Stimulated activated CD4-positive, alpha-beta T cell treated with anti-CD3 and anti-CD28 coated beads, Interleukin-4, amount 100 ng/mL, for 1 hour (primary cell): Measurements from ENCODE around the gene TMPRSS13.
"Not testable (repeated sequence)": the region's sequence is repeated elsewhere in the genome, so short reads cannot be mapped to it uniquely, and the experiment has no call there.

Experiments used
- DNase-seq: peaks from one replicate; pipeline ENCODE4 v3.0.0-alpha.2; 2020

Gene TMPRSS13

DNA sequence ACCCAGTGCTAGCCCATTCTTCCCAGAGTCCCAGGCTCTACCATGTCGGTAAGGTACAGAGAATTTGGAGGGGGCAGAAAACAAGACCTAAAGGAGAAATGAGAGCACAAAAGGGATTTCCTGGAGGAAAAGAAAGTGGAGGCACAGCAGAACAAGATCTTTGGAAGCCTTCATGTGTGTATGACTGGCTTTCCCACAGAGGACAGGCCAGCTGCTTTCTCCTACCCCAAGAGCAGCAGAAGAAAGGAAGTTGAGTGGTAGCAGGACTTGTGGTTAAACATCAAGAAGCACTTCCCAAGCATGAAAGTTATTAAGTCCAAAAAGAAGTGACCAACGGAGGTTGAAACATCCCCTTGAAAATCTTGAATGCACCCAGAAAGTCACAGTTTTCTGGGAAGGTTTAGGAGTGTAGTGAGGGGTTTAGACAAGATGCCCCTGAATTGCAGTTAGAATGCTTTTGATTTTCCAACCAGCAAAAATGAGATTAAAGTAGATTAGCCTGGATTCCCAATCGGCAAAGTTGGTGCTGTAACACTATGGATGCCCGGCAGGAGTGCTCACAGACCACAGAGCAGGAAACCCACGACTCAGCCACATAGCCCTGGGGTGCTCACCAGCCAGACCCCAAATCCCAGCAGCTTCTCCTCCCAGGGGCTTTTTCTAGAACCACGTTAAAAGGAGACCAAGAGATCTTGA lies 608 bp downstream of the TMPRSS13 start:
- no peak for DNase-seq

DNA sequence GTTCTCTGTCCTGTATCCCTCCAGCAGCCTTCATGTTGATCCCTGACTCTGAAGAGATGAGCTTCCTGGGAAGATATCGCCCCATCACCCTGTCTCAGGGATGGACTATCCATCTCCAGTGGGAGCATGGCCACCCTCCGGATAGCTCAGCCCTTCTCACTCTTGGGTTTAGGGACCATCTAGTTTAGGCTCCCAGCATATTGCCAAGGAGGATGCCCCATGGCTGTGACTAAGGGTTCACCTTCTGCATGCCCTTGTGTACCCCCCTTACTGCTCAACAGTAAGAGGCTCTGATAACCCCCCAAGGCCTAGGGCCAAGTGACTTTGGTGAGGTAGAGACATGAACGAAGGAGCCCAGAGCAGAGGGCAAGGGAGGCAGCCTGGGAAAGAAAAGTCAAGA lies 1.3 kb downstream of the TMPRSS13 start:
- no peak for DNase-seq

DNA sequence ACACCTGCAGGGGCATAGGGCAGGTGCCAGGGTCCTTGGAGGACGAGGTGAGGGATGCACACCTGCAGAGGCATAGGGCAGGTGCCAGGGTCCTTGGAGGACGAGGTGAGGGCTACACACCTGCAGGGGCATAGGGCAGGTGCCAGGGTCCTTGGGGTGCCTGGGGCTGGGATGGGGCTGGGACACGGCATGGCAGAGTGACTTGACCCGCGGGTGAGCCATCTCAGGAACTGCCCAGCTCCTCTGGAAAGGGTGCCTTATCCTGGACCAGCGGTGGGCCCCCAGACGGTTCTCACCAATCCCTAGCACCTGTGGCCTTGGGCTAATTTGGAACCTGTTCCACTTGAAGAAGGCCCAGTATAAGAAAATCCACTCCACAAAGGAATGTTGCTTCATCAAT lies 3.0 kb downstream of the TMPRSS13 start:
- not testable (repeated sequence) for DNase-seq

DNA sequence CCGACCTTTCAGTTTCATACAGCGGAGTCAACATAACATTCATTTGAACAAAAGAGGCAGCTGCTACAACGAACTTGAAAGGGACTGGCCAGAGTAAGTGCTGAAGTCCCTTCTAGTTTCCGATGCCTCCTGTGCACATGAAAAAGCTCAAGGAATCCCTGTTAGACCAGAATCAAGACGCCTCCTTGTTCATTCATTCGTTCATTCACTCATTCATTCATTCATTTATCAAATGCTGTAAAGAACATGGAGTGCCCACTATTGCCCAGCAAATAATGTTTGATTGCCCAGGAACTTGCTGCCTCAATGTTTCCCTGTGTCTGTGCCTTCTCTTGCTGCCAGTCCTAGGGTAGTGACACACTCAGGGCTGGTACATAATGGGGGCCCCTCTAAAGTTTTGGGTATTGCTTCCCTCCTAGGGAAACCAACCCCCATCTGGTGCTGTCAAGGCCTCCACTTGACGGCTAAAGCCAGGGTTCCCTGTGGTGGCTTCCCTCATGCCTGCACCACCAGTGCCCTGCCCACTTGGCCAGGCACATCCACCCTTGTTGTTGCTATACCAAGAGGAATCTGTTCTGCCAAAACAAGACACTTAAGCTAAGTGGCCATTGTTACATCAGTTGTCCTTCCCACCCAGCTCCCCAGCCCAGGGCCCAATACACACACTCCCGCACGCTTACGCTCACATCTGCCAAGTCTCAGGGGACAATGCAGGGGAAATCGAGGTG lies 3.8 kb downstream of the TMPRSS13 start:
- no peak for DNase-seq

DNA sequence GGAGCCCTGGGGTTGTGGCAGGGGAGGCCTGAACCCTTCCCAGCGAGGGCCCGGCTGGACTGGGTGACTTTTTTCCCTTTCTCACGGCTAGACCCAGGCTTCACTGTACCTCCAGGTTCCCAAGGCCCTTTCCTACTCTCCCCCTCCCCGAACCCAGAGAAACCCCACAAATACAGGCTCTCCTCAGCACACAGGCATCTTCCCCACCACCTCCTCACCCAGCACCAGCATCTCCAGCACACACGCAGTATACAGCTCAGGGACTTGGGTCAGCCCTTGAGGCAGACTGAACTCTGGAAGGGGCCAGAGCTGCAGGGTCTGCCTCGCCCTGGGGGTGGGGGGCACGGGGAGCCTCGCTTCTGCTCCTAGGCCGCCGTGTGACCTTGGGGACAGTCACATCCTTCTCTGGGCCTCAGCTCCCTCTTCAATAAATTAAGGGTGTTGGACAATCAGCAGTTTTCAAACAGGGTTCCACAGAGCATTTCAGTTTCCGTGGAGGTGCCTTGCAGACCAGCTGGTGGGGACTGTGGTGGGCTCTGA lies 4.5 kb downstream of the TMPRSS13 start:
- no peak for DNase-seq

DNA sequence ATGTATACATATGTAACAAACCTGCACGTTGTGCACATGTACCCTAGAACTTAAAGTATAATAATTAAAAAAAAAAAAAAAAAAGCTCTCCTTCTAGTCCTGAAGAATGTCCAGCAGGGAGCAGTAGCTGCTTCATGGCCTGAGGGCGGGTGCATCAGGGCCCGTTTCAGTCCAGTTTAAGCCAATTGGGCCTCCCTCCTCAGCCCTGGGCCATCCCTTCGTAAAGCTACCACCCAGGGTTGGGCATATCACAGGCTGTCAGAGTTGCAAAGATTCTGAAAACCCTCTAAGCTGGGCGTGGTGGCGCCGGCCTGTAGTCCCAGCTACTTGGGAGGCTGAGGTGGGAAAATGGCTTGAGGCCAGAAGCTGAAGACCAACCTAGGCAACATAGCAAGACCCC lies 5.4 kb downstream of the TMPRSS13 start:
- no peak for DNase-seq

DNA sequence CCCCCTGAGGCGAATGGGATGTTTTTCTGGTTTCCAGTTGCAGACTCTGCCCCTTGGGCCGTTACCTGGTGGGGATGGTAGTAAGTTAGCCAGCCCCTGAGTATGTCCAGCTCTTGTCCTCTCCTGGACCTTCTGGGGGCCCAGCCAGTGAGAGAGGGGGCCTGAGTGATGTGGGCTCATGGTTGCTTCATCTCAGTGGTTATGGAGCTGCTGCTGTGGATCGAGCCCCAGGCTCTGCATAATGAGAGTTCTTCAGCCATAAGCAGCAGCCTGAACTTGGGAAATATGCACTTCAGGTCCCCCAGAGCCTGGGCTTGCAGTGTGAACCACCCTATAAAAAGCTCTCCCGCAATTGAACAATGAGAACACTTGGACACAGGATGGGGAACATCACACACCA lies 5.9 kb downstream of the TMPRSS13 start:
- no peak for DNase-seq

DNA sequence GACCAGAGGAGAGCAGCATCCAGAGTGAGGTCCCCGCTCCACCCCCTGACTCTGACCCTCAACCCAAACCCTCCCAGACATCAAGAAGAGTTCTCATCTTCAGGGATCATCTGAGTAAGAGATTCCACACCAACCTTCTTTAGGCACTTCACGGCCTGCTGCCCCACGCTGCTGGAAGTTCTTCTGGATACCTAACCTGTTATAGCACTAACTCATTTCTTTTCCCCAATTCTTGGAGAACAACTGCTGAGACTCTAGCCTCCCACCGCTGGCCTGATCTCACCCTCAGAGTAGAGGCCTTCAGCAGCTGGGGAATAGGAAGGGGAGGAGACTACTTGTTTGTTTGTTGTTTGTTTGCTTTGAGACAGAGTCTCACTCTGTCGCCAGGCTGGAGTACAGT lies 7.3 kb downstream of the TMPRSS13 start:
- DNase-seq: no peak

DNA sequence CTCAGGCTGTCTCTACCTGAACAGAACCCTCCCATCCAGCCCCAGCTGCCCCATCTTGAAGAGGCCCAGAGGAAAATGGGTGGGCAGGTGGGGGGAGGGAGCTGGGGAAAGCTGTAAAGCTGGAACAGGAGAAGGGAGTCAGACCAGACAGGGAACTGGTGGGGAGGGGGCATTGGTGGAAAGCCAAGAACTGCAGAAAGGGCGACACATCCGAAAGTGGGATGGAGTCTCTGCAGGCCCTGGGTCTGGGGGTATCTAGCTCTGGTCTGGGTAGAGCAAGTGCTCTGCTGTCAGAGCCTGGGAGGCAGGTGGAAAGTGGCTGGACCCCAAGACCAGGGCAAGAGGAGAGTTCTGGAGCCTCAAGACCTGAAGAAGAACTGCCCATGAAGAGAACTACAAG lies 7.7 kb downstream of the TMPRSS13 start:
- no peak for DNase-seq

DNA sequence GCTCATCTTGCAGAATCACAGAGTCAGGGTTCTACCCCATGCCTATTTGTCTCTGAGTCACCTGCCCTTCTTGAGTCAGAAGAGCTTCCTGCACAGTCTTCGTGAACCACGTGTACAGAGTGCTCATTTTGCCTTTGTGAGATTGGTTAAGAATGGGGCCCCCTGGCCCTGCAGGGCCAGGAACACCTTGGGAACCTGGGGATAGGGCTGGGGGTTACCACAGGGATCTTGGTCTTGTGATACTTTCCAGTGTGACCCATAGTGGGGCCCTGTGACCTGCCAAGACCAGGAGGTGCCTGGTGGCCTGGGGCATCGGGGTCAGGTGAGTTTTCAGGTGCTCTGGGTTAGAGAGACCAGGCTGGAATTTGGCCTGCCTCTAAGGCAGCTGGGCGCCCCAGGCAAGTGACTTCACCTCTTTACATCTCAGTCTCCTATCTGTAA lies 9.4 kb downstream of the TMPRSS13 start:
- no peak for DNase-seq

DNA sequence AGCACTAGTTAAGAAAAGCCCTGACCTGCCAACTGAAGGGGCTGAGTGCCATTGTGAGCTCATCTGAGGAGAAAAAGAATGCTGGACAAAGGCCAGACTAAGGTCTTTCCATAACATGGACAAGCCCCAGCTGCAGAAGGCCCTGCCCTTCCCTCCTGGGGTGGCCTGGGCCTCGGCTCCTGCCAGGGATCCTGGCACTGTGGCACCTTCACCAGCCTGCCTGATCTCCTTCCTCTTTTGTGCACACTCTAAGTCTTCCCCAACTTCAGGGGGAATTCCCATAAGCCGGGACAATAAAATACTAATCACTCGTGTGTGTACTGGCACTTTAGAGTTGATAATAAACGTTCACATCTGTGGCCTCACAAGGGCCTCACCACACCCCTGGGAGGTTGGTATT lies 9.9 kb downstream of the TMPRSS13 start:
- DNase-seq: no peak

DNA sequence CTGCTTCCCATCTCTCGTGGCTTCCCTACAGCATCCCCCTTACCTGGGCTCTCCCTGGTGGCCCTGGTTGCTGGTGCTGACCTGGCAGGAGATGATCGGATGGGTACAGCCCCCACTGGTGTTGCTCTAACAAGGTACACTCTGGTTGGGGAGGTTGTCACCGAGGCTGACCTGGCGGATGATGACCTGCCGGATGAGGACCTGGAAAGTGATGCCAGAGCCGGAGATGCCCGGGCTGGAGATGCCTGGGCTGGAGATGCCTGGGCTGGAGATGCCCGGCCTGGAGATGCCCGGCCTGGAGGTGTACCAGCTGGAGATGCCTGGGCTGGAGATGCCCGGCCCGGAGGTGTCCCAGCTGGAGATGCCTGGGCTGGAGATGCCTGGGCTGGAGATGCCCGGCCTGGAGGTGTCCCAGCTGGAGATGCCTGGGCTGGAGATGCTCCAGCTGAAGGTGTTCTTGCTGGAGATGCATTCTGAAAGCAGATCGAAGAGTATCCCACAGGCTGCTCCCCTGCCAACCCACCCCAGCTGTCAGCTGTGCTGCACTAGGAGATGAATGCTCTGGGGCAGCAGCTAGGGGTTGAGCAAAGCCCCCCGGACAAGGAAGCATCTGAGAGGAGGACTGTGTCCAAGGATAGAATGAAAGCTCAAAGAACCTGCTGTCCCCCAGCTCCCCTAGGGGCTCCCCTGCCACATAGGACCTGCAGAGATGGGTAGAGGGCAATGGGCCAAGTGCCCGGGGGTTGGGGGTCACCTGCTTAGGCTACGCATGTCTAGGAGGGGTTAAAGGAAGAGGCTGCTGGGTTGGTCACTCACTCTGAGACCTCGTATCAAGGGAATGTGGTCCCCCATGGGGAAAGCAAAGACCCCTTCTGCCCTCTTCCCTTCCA lies 10.6 kb downstream of the TMPRSS13 start:
- DNase-seq: no peak

DNA sequence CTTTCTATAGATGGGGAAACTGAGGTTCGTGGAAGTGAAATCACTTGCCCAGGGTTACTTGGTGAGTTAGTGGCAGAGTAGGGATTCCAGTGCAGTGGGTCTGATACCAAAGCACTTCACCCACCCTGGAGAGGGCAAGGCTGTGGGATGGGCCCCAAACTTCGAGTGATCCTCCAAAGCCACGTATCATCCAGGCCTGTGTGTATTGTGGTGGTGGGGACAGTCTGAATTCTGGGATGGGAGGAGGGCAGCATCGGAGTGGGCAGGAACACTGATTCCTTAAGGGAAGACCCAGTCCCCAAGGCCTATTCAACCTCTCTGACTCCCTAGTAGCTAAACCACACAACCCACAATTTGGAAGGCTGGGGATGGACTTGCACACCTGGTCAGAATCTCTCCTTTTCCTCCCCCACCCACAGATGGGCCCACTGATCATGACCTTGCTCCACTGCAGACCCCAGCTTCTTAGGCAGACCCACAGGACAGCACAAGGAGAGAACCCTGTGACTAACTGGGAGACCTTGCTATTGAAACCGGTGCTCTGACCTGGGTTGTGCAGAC lies 11.5 kb downstream of the TMPRSS13 start:
- DNase-seq: no peak

DNA sequence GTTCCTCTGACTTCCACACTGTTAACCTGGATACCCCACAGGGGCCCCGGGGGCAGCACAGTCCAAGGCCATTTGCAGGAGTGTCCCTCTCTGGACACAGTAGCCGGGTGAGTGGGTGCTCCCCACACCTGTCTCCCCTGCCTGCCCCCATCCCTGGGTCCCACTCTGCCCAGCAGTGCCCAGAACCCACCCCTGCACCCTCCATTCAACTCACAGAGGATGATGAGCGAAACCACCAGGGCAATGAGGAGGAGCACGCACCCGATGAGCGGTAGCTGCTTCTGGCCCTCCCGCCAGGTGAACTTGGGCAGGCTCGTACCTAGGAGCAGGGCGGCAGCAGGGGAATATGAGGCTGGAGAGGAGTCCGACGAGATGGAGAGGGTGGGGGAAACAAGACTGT lies 12.2 kb downstream of the TMPRSS13 start:
- DNase-seq: no peak

DNA sequence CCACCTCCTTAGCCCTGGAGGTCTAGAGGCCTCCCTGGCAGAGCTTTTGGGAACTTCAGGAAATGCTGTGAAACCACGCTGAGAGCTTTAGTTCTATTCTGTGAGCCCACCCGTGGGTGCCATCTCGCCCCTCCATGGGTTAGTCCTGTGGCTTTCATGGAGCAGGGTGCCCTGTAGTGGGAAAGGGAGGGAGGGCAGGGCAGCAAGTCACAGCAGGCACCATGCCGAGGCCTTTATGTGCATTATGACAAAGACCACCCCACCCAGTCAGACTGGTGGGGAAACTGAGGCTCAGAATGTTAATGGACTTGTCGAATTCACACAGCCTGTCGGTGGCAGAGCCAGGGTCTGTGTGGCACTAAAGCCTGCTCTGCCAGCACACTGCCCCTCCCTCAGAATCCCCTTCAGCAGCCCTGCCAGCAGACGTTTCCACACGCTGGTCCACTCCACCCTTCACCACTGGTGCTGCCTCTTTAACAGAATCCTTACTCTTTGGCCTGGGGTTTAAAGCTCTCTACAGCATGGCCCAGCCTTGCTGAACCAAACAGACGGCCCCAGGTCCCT lies 13.4 kb downstream of the TMPRSS13 start:
- DNase-seq: no peak

DNA sequence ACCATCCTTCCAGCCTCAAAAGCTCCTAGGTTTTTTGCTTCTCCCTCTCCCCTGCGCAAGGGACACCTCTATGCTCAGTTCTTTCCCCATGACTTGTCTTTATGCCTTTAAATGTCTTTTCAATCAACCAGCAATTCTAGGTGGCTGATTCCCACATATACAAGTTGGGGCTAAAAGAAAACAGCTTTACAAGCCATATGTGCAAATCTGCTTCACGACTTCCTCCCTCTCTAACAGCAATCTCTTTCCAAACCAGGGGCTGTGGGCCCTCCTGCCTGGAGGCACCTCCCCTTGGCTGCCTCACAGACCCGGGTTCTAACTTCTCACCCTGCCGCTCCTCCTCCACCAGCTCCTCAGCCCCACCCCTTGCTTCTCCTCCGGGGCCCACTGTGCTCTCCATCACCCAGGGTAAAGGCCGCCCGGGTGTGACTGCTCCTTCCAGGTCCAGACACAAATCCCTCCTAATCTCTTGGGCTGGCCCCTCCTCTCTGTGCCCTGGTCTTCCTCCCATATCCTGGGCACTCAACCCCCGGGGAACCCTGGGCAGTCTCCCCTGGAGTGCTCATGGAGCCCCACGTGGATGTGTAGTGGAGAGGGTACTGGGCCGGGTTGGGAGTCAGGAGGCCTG lies 14.1 kb downstream of the TMPRSS13 start:
- no peak for DNase-seq

DNA sequence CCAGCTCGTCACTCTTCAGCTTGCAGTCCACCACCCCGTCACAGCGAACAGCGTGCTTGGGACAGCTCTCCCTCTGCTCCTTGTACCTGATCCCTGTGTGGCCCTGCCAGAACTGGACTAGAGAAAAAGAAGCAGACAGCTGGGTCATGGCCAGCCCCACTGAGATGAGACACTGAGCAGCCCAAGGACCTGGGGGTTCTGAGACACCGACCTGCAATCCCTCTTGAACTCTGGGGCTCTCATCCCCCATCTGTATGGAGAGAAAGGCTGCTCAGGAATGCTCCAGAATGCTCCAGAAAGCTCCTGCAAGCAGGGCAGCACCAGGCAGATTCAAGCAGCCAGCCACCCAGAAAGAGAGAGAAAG lies 14.8 kb downstream of the TMPRSS13 start:
- DNase-seq: no peak

DNA sequence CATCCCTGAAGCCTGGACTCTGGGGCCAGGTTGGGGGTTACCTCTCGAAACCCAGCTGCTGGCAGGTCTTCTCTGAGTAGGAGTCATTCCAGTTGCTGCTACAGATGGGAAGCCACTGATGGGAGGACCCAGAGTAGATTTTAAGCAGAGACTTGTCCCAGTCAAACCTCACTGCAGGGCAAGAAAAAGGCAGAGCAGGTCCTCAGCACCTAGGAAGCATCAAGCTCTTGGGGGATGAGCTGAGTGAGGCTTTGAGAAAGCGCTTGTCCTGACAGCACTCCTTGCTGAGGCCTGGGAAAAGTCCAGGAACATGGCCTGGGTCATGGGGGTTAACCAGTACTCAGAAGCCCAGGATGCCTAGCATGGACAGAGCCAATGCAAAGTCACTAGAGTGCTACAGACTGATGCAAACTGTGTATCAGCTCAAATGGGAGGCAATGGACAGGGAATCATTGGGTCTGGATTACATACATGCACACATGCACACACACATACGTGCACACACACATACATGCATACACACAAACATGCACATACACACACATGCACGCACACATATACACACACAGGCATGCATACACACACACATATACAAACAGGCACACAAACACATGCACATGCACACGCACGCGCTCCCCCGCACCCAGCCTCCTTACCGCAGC lies 15.3 kb downstream of the TMPRSS13 start:
- no peak for DNase-seq

DNA sequence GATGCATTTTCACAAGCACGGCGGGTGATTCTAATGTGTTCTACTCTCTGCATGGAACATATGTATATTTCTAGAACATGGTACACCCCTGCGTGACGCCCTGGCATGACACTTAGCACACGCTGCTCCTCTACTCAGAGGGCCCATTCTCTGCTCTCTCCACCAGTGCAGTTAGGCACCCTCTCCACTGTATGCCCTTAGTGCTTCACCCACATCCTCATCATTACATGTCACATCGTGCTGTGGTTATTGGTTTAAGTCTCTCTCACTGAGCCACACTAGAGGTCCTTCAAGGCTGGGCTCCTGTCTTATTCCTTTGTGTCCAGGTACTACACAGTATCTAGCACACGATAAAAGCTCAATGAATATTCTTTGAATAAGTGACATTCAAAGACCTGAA lies 16.7 kb downstream of the TMPRSS13 start:
- DNase-seq: no peak

DNA sequence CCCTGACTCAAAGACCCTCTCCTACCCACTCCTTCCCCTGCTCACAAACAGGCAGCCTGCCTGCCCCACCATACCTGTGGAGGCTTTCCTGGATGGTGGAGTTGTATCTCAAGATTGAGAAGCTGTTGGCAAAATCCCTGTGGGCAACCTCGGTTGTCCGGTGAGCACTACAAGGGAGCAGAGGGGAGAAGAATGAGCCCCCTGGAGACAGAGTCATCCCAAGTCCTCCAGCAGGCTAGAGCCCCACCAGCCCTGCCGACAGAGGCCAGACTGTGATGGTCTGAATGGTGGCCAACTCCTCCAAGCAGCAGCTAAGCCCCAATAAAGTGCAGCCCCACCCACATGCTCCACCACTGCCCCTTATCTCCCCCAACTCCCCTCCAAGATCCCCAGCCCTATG lies 17.5 kb downstream of the TMPRSS13 start:
- DNase-seq: no peak

DNA sequence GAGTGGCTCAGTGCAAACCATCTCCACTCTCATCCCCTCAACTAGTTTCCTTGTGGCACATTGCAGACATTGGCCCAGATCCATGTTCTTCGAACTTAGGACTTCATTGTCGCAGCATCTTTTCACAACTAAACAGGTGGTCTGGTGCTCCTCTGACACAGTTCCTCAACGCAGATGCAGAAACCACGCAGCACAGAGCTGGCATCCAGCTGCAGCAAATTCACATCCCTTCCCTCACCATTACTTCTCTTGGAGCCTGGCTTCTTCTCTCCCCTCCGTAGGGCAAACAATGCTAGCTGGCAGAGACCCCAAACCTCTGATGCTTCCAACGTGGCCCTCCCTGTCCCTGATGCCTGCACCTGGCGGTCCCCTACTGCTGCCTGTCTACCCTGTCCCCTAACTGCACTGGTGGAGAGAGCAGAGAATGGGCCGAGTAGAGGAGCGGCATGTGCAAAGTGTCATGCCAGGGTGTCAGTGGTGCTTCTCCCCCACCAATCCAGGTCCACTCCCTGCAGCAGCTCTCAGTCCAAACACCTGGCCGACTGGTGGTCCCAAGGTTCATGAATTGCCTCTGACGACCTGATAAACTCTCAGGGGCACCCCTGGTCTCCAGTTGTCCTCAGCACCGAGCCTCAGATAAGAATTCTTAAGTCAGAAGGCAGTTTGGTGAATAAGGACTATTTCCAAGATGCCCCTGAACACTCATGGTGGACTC lies 18.1 kb downstream of the TMPRSS13 start:
- DNase-seq: no peak
